GM12878 (cell line): Measurements from ENCODE around the gene INSIG1. TPM values are rescaled to one million over a fixed set of nuclear protein-coding genes. Genes with fewer than 3 reads are reported as not detected.

Experiments
- CHD1 ChIP-seq: IDR thresholded peaks from 2 replicates; pipeline ENCODE4 v1.6.1; 2012; ENCODE audit warnings: low read depth, low read length, improper control_type of control experiment
- CREM ChIP-seq: IDR thresholded peaks from 2 replicates; pipeline ENCODE4 v1.6.1; 2014; ENCODE audit warnings: antibody characterized with exemption, low read depth
- FOXK2 ChIP-seq: fragments of 450-650 bp; IDR thresholded peaks from 2 replicates; pipeline ENCODE4 v1.6.1; 2017; ENCODE audit warnings: mild to moderate bottlenecking, moderate library complexity
- GABPA ChIP-seq: IDR thresholded peaks from 2 replicates; pipeline ENCODE4 v1.6.1; 2014; ENCODE audit warnings: antibody characterized with exemption, low read depth, mild to moderate bottlenecking, inconsistent platforms
- IKZF1 ChIP-seq: fragments of 450-650 bp; conservative IDR thresholded peaks from 2 replicates; pipeline ENCODE4 v1.6.1; 2017; ENCODE audit warnings: antibody characterized with exemption, mild to moderate bottlenecking
- KLF5 ChIP-seq: fragments of 450-650 bp; IDR thresholded peaks from 2 replicates; pipeline ENCODE4 v1.6.1; 2014; ENCODE audit warnings: mild to moderate bottlenecking; ENCODE audit not compliant: partially characterized antibody
- LARP7 ChIP-seq: fragments of 450-650 bp; IDR thresholded peaks from 2 replicates; pipeline ENCODE4 v1.6.1; 2017; ENCODE audit warnings: mild to moderate bottlenecking
- MLLT1 ChIP-seq: fragments of 450-650 bp; IDR thresholded peaks from 2 replicates; pipeline ENCODE4 v1.6.1; 2016; ENCODE audit warnings: mild to moderate bottlenecking
- MXI1 ChIP-seq: fragments of 150-350 bp; IDR thresholded peaks from 2 replicates; pipeline ENCODE4 v1.6.1; 2011; ENCODE audit warnings: low read depth, mild to moderate bottlenecking, inconsistent platforms, low read length, improper control_type of control experiment
- NR2C1 ChIP-seq: fragments of 450-650 bp; IDR thresholded peaks from 2 replicates; pipeline ENCODE4 v1.6.1; 2017; ENCODE audit warnings: antibody characterized with exemption, mild to moderate bottlenecking, moderate library complexity
- POLR2A ChIP-seq: IDR thresholded peaks from 2 replicates; pipeline ENCODE4 v1.6.1; 2011; ENCODE audit warnings: low read depth, mild to moderate bottlenecking, low read length
- YY1 ChIP-seq: IDR thresholded peaks from 2 replicates; pipeline ENCODE4 v1.6.1; 2011; ENCODE audit warnings: low read depth, mild to moderate bottlenecking, low read length
- ZNF592 ChIP-seq: fragments of 450-650 bp; IDR thresholded peaks from 2 replicates; pipeline ENCODE4 v1.6.1; 2017; ENCODE audit warnings: mild to moderate bottlenecking, moderate library complexity
- ZZZ3 ChIP-seq: IDR thresholded peaks from 2 replicates; pipeline ENCODE4 v1.6.1; 2011; ENCODE audit warnings: low read depth; ENCODE audit not compliant: control insufficient read depth, insufficient read length
- polyA plus RNA-seq, 11 experiments: library from polyadenylated mRNA; depleted of rRNA in 4 of 11; unstranded in 6 of 11; stranded (reverse) in 5 of 11; fragments of >200 nt; fragmentation: Nextera tagmentation in 4 of 11; fragmentation: Illumina TruSeq in 1 of 11; extraction: Ambion mirVana in 4 of 11; extraction: Trizol in 1 of 11; gene quantifications; 1 replicate in 1 of 11; 2 replicates in 10 of 11; pipeline versions ENCODE4 v1.2.1 to v1.2.3, GENCODE V29; 2011 to 2016; ENCODE audit warnings: inconsistent platforms in 2 of 11, missing spikeins in 2 of 11, low read depth in 1 of 11
- total RNA-seq, 4 experiments: library from RNA; depleted of rRNA in 3 of 4; stranded (reverse); fragments of >200 nt in 3 of 4; fragmentation: Illumina TruSeq in 1 of 4; extraction: Trizol in 1 of 4; gene quantifications; 2 replicates each; pipeline versions ENCODE4 v1.2.1 to v1.2.3, GENCODE V29; 2013 to 2021

The INSIG1 gene
- total and polyA plus RNA-seq, 10 of the 15 experiments (the other 5 are each of a cell fraction or from before 2014, with no cell fraction given): 29.6 to 168 (median 91.1) TPM

DNA sequence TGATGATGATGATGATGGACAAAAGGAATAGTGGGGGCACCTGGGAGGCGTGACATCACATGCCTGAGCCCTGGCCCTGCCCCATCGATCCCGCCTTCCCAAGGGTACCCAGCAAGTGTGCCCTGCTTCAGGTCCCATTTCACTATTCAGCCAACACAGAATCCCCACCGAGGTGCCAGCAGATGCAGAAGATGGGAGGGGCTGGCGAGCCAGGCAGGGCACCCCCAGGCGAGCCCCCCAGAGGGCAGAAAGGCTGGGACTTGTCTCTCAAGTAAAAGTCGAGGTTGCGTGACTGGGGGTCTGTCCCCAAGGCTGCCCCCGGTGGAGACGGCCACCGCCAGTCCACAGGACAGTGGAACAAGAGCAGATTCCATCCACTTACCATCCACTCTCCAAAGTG, 57.5 kb downstream of the INSIG1 start (continued):
- no peak for TF ChIP-seq ZNF592
- TF ChIP-seq YY1: no peak
- no peak for TF ChIP-seq KLF5
- no peak for TF ChIP-seq IKZF1
- no peak for TF ChIP-seq LARP7
- TF ChIP-seq CHD1: no peak
- no peak for TF ChIP-seq MXI1
- TF ChIP-seq FOXK2: no peak
- no peak for TF ChIP-seq ZZZ3
- no peak for TF ChIP-seq POLR2A
- TF ChIP-seq CREM: no peak
- no peak for TF ChIP-seq MLLT1
- no peak for TF ChIP-seq GABPA
- TF ChIP-seq NR2C1: no peak
